Heart right ventricle (tissue), 16 donors: ENCODE data around the gene CDC42EP2. TPM values are rescaled to one million over a fixed set of nuclear protein-coding genes. Genes with fewer than 3 reads are reported as not detected.

Source experiments
- ATAC-seq, 8 donors: fragments of 200-7000 bp; cut with Tn5 transposase; one replicate each; pipeline ENCODE4 v1.9.1; 2020; ENCODE audit warnings: mild to moderate bottlenecking in 8 of 8, moderate library complexity in 8 of 8, moderate number of reproducible peaks in 1 of 8
- DNase-seq, 2 donors: peaks; one replicate each; pipeline ENCODE4 v3.0.0-alpha.2; 2020
- H3K27ac ChIP-seq, 10 donors: fragments of 200-600 bp; sonication (generic) in 2 of 10; one replicate each; pipeline versions ENCODE4 v1.5.0 to v1.8.0; 2020 to 2022; ENCODE audit warnings: mild to moderate bottlenecking in 3 of 10
- H3K27me3 ChIP-seq, 7 donors: fragments of 200-600 bp; one replicate each; pipeline ENCODE4 v1.8.0; 2021 to 2022; ENCODE audit warnings: mild to moderate bottlenecking in 2 of 7
- H3K36me3 ChIP-seq, 9 donors: fragments of 200-600 bp; sonication (generic) in 1 of 9; one replicate each; pipeline versions ENCODE4 v1.5.0 to v1.8.0; 2020 to 2022; ENCODE audit warnings: mild to moderate bottlenecking in 2 of 9
- H3K4me1 ChIP-seq, 9 donors: fragments of 200-600 bp; sonication (generic) in 1 of 9; one replicate each; pipeline versions ENCODE4 v1.5.0 to v1.8.0; 2020 to 2022; ENCODE audit warnings: mild to moderate bottlenecking in 4 of 9
- H3K4me3 ChIP-seq, 10 donors: fragments of 200-600 bp; sonication (generic) in 2 of 10; one replicate each; pipeline versions ENCODE4 v1.5.0 to v1.8.0; 2020 to 2022; ENCODE audit warnings: mild to moderate bottlenecking in 7 of 10, moderate library complexity in 2 of 10
- H3K9me3 ChIP-seq, 11 donors: fragments of 200-600 bp in 10 of 11; sonication (generic) in 2 of 11; one replicate each; pipeline versions ENCODE4 v1.5.0 to v1.8.0; 2013 to 2022; ENCODE audit warnings: mild to moderate bottlenecking in 2 of 11, control low read depth in 1 of 11, moderate library complexity in 1 of 11
- WGBS, 2 donors: extraction: QIAGEN DNeasy Blood & Tissue Kit; methylation state at CpG; one replicate each; pipeline ENCODE4 v1.1.7; 2013; ENCODE audit warnings: inconsistent platforms in 1 of 2; 5-methylcytosine and 5-hydroxymethylcytosine counted together
- intact Hi-C, 10 donors: fragments of 100-400 bp; cut with DNase I; formaldehyde crosslinking; loops; one replicate each; pipeline versions ENCODE4 v1.11.1 to v1.14.2; 2022
- polyA plus RNA-seq, 2 donors: library from polyadenylated mRNA; stranded (reverse); fragments of 200-250 nt; gene quantifications; one replicate each; pipeline ENCODE4 v1.2.3, GENCODE V29; 2013
- total RNA-seq, 10 donors: library from RNA; stranded (reverse); fragmentation: NEBNext Ultra II Directional in 3 of 10; extraction: Animal tissue kit (Norgen Biotek cat#: 25700) in 3 of 10; gene quantifications; one replicate each; pipeline versions ENCODE4 v1.2.1 to v1.2.4, GENCODE V29; 2021 to 2023
- TF ChIP-seq, protein P1 (sequence below), 9 donors: fragments of 200-600 bp; sonication (generic) in 2 of 9; IDR thresholded peaks; one replicate each; pipeline versions ENCODE4 v1.5.0 to v1.8.0; 2021 to 2022; ENCODE audit warnings: antibody characterized with exemption in 9 of 9, mild to moderate bottlenecking in 5 of 9, moderate library complexity in 1 of 9
- donor health status: Arrhythmogenic right ventricular cardiomyopathy.
- donor health status: ischemic (EF 13 %, LVEDD 7.1; RV severe dilation, severe dysfunction).
- donor health status: healthy with polysubstance abuse.
- donor health status: DM: no; HTN: yes; CAD: no.
- donor health status: DM: no; HTN: no; CAD: no.
- donor health status: ischemic (EF 25% LVEDD 6.9; RV normal size, moderate dysfunction).
- donor health status: ischemic (EF 25% LVEDD 5.7; RV mildly dilated, moderate dysfunction).
- donor health status: healthy.
- donor health status: DM: yes; HTN: yes; CAD: no.
- donor health status: Ischemic cardiomyopathy.
- donor health status: ischemic (EF 35%, LVEDD 5.7; RV mildly dilated, moderate dysfunction).
- donor health status: nonischemic (EF 11% LVEDD 7.7; RV severe dilation, severe dysfunction).
- donor health status: DM: yes; HTN: yes; CAD: no.
- donor health status: PGD.
- donor health status: ischemic (EF 29% LVEDD 5.4; RV normal size, mild dysfunction).
- donor health status: nonischemic (EF 23%, LVEDD 6.1; RV moderate dilation, normal function).

Gene CDC42EP2
- total and polyA plus RNA-seq, 12 donors, result 3.9 to 21.9 (median 9.9) TPM

DNA sequence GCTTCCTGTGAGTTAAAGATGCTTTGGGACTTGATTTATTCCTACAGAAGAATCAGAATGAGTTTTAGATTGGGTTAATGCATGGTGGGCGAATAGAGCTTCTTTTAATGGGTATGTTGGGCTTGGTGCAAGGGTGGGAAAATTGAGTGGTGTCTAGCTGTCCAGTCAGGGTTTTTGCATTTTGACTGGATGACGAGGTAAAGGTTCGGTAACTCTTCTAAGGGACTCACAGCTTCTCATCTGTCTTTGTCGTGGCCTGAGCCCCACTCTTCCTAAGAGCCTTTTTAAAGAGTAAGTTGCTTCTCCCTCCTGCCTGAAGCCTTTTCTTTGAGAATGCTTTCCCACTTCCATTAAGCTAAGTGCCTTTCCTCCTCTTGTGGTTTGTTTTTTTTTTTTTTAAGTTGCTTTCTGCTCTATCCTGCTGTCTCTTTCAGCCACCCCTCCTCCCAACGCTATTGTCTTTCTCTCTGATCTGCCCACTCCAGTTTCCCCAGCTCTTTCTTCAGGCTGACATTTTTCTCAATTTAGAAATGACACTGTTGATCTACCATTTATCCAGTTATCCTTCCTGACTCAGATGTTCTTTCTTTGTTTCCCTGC is 20.1 kb downstream of the CDC42EP2 start:
- H3K9me3 ChIP-seq, result no peaks in the 10 kb centered on the region
- H3K27ac ChIP-seq, result peak overlapping the region in 8 of 10 donors; percentile 26 to 96 (median 92)
- TF ChIP-seq, protein P1, sequence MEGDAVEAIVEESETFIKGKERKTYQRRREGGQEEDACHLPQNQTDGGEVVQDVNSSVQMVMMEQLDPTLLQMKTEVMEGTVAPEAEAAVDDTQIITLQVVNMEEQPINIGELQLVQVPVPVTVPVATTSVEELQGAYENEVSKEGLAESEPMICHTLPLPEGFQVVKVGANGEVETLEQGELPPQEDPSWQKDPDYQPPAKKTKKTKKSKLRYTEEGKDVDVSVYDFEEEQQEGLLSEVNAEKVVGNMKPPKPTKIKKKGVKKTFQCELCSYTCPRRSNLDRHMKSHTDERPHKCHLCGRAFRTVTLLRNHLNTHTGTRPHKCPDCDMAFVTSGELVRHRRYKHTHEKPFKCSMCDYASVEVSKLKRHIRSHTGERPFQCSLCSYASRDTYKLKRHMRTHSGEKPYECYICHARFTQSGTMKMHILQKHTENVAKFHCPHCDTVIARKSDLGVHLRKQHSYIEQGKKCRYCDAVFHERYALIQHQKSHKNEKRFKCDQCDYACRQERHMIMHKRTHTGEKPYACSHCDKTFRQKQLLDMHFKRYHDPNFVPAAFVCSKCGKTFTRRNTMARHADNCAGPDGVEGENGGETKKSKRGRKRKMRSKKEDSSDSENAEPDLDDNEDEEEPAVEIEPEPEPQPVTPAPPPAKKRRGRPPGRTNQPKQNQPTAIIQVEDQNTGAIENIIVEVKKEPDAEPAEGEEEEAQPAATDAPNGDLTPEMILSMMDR (IDR thresholded peaks at IDR 0.05), result no peak
- peak overlapping the region; percentile 78 to 98 (median 93) for H3K4me3 ChIP-seq
- intact Hi-C loops, result loop anchor here in 2 of 10 donors (5.0 kb wide), 1 partner anchor 57 kb away; no protein-coding TSS in a partner anchor
- peaks cover 0 to 34% (median 0%) of the 10 kb centered on the region in 9 donors for H3K36me3 ChIP-seq
- no peaks in the 10 kb centered on the region for H3K27me3 ChIP-seq
- ATAC-seq (no peak), DNase-seq (no peak)
- peaks cover 7 to 50% (median 35%) of the 10 kb centered on the region in 9 donors for H3K4me1 ChIP-seq
- WGBS, 2 donors, result 17 to 21% methylated on average over 5 of the region's 5 CpGs

DNA sequence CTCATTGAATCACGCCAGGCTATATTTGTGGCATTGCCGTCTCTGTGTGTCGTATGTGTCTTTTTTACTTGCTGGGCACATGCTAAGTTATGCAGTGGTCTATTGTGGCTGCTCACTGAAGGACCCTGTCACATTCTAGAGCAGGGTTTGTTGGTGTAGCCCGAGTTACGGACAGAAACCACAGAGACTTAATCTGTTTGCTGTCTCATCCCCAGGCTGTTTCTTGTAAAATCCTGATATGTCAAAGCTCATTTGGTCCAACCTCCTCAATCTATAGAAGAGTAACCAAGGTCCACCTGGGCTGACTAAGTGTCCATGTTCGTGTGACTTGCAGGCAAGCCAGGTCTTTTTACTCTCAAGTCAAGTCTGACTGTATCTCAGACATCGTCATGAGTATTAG is 24.0 kb downstream of the CDC42EP2 start:
- no peak overlapping the region for H3K4me3 ChIP-seq
- H3K4me1 ChIP-seq, result peaks cover 7 to 66% (median 37%) of the 10 kb centered on the region in 9 donors
- intact Hi-C loops, result no loop called here
- no peaks in the 10 kb centered on the region for H3K9me3 ChIP-seq
- TF ChIP-seq, protein P1 (IDR thresholded peaks at IDR 0.05), result no peak
- H3K27me3 ChIP-seq, result no peaks in the 10 kb centered on the region
- peaks cover 0 to 73% (median 36%) of the 10 kb centered on the region in 9 donors for H3K36me3 ChIP-seq
- ATAC-seq (no peak), DNase-seq (no peak)
- 78 to 84% methylated on average over 7 of the region's 7 CpGs for WGBS, 2 donors
- no peak overlapping the region for H3K27ac ChIP-seq

DNA sequence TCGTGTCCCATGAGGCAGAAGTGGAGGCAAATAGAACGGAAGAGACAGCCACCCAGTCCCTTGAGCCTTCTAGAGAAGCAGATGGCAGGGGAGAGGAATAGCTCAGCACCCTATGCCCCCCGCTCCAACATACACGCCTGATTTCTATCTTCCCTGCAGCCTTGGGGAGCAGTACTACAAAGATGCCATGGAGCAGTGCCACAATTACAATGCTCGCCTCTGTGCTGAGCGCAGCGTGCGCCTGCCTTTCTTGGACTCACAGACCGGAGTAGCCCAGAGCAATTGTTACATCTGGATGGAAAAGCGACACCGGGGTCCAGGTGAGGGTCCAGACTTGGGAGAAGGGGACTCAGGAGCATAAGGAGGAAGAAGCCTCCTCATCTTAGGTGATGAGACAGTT is 25.6 kb downstream of the CDC42EP2 start:
- H3K27me3 ChIP-seq, result no peaks in the 10 kb centered on the region
- WGBS, 2 donors, result 92 to 94% methylated on average over 11 of the region's 11 CpGs
- TF ChIP-seq, protein P1 (IDR thresholded peaks at IDR 0.05), result no peak
- H3K4me1 ChIP-seq, result peaks cover 3 to 57% (median 28%) of the 10 kb centered on the region in 9 donors
- ATAC-seq (no peak), DNase-seq (no peak)
- H3K27ac ChIP-seq, result no peak overlapping the region
- intact Hi-C loops, result no loop called here
- H3K4me3 ChIP-seq, result no peak overlapping the region
- peaks cover 0 to 88% (median 52%) of the 10 kb centered on the region in 9 donors for H3K36me3 ChIP-seq
- H3K9me3 ChIP-seq, result no peaks in the 10 kb centered on the region

DNA sequence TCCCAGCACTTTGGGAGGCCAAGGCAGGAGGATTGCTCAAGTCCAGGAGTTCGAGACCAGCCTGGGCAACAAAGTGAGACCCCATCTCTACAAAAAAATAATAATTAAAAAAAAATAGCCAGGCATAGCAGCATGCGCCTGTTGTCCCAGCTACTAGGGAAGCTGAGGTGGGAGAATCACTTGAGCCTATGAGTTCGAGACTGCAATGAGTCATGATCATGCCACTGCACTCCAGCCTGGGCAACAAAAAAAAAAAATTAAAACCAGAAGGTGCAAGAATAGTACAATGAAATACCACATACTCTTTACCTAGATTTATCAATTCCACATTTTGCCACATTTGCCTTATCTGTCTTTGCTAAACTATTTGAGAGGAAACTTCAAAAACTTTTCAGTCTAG is 27.2 kb downstream of the CDC42EP2 start:
- Histone ChIP-seq H3K4me3 (no peak overlapping the region), H3K27ac (peak overlapping the region in 5 of 10 donors; percentile 3 to 51 (median 22)), H3K36me3 (peaks cover 5 to 92% (median 68%) of the 10 kb centered on the region in 9 donors), H3K4me1 (peaks cover 0 to 43% (median 22%) of the 10 kb centered on the region in 9 donors), H3K27me3 (no peaks in the 10 kb centered on the region), H3K9me3 (no peaks in the 10 kb centered on the region)
- intact Hi-C loops, result no loop called here
- WGBS, 2 donors, result 81 to 84% methylated on average over 3 of the region's 3 CpGs
- TF ChIP-seq, protein P1 (IDR thresholded peaks at IDR 0.05), result no peak
- no peak for ATAC-seq
- no peak for DNase-seq
